ENCODE measurements around the gene MAPRE3. TPM values are rescaled to one million over a fixed set of nuclear protein-coding genes. Genes with fewer than 3 reads are reported as not detected.

Gene MAPRE3
- total RNA-seq, 1 experiment from 2014 or later, result 9.7 TPM

DNA sequence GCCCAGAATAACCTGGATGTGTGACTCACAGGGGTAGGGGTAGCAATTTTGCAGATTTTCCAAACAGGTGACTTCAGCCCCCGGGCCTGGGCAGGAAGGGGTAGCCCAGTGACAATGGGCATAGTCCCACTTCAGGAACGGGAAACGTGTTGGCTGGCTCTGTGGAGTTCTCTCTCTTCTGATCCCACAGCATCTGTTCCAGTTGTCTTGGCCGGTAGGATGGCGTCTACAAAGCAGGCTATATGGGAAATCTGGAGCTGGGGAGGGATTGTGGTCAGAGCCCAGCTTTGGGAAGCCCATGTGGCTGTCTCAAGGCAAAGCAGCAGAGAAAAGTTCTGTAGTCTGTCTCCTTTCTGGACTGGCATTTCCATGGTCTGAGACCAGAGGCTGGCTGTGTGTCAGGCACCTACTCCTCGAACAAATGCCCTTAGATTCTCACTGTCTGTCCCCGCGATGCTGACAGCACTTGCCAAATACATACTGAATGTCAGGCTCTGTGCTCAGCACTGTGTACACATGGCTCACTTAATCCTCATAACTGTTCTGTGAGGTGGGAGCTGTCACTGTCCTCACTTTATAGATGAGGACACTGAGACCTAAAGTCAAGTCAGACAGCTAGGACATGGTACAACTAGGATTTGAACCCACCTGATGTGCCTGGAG is 44.5 kb downstream of the MAPRE3 start:
- no peak for DNase-seq (ENCODE audit: low spot score)

- DNase-seq (ENCODE audit: low spot score), result peak; percentile 86
Measured at GRCh38 chr2:27016801-27017325, 46.4 kb downstream of the MAPRE3 start.

DNA sequence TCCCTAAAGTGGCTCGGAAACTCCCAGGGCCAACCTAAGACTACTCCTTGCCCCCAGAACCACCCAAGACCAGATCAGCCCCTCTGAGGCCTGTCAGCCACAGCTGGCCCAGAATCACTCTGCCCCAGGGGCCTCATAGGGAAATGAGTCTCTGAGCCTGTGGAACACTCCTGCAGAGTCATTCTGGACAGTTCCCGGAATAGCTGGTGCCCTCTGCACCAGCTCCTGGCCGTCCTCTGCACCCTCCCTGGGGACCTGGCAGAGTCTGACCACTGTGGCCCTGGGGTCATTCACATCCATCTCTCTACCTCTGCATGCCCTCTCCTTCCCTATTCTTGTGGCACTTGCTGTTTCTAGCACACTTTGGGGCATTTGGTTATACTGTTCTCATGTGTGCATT is 47.7 kb downstream of the MAPRE3 start:
- no peak for DNase-seq (ENCODE audit: low spot score)

GRCh38 chr2:27019459-27019858 is 49.0 kb downstream of the MAPRE3 start:
- no peak for DNase-seq (ENCODE audit: low spot score)

GRCh38 chr2:27019931-27020855 is 49.8 kb downstream of the MAPRE3 start:
- DNase-seq (ENCODE audit: low spot score), result no peak

GRCh38 chr2:27021253-27022049 is 51.0 kb downstream of the MAPRE3 start:
- DNase-seq (ENCODE audit: low spot score), result peak; percentile 56

GRCh38 chr2:27023740-27024139 is 53.3 kb downstream of the MAPRE3 start:
- no peak for DNase-seq (ENCODE audit: low spot score)

DNA sequence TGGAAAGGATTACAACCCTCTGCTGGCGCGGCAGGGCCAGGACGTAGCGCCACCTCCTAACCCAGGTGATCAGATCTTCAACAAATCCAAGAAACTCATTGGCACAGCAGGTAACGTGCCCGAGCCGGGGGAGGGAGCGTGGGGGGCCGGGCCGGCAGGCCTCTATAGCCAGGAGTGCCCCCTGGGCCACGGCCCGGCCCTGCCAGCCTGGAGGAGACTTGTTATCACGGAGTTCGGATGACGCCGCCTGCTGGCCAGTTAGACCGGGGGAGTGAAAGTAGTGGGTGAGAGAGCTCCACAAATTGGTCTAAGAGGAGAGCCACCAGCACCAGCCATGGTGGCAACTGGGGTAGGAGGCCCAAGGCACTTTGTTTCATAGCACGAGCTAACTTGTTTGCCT is 53.8 kb downstream of the MAPRE3 start:
- no peak for DNase-seq (ENCODE audit: low spot score)

- no peak for DNase-seq (ENCODE audit: low spot score)
Measured at GRCh38 chr2:27024812-27025211, 54.4 kb downstream of the MAPRE3 start.

GRCh38 chr2:27025281-27025800 is 54.9 kb downstream of the MAPRE3 start:
- DNase-seq (ENCODE audit: low spot score), result no peak

- DNase-seq (ENCODE audit: low spot score), result no peak
Measured at GRCh38 chr2:27025861-27026851, 55.7 kb downstream of the MAPRE3 start.

- DNase-seq (ENCODE audit: low spot score), result no peak
Measured at GRCh38 chr2:27027211-27027651, 56.8 kb downstream of the MAPRE3 start.

- DNase-seq (ENCODE audit: low spot score), result no peak
Measured at GRCh38 chr2:27029051-27029450, 58.6 kb downstream of the MAPRE3 start.

GRCh38 chr2:27032495-27033252 is 62.2 kb downstream of the MAPRE3 start, which contains the start of gene TMEM214:
Gene TMEM214 (plus strand): TSS chr2:27032965. CDS start chr2:27033016, 51 bp downstream.
- peak; percentile 65 for DNase-seq (ENCODE audit: low spot score)

DNA sequence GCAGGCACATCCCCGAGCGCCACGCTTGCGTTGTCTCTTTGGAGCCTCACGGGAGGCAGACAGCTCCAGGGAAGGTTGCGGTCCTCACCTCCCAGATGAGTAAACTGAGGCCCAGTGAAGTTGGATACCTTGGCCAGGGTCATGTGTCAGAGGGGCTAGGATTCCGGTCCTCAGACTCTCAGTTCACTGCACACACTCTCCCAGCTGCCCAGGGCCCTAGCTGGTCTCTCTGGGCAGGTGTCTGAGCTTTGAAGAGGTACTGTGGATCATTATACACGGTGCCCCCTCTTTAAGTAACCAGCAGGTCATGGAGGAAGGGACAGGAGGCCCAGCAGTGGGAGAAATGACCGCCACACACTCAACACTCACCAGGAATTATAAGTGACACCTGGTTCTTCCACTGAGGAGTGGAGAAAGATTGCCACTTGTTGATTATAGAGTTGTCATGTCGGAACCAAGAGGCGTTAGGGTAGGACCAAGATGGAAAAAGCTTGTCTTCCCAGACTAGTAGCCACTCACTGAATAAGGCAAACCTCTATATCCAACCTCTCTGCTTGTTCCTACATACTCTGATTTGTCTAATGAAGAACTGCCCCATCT is 62.9 kb downstream of the MAPRE3 start:
- DNase-seq (ENCODE audit: low spot score), result no peak

- DNase-seq (ENCODE audit: low spot score), result no peak
Measured at GRCh38 chr2:27038012-27038411, 67.6 kb downstream of the MAPRE3 start.

DNA sequence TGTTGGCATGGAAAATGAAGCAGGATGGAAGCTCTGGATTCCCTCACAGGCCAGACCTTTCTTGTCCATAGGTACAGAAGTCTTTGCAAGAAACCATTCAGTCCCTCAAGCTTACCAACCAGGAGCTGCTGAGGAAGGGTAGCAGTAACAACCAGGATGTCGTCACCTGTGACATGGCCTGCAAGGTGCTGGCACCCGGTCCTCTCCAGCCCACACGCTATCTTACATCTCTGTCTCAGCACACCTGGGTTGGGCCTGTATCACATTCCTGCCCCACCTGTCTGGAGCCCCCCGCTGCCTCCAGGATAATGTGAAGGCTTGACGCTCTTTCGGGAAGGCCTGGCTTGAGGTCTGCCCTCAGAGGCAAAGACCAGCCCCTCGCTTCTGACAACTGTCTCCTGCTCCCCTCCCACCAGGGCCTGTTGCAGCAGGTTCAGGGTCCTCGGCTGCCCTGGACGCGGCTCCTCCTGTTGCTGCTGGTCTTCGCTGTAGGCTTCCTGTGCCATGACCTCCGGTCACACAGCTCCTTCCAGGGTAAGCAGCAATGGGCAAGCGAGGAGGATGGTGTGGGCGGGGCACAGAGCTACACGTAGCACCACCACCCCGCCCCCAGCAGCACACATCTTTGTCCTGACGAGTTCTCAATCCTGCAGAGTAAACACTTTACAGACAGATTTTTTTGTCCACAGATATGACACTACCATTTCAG is 68.3 kb downstream of the MAPRE3 start:
- no peak for DNase-seq (ENCODE audit: low spot score)

- no peak for DNase-seq (ENCODE audit: low spot score)
Measured at GRCh38 chr2:27039426-27039825, 69.0 kb downstream of the MAPRE3 start.
